OCI-LY1 (cell line): Measurements from ENCODE around the gene AMER2.

ENCODE experiments used
- EZH2 ChIP-seq: fragments of 200-600 bp; sonication (generic), shearing (Covaris generic); IDR thresholded peaks from 2 replicates; pipeline ENCODE4 v1.8.0; 2017; ENCODE audit warnings: borderline replicate concordance, mixed run types, mild to moderate bottlenecking, antibody characterized with exemption, low read length, moderate library complexity, mixed read lengths
- TF ChIP-seq, protein P1 (sequence below): fragments of 200-600 bp; sonication (generic), shearing (Covaris generic); IDR thresholded peaks from 2 replicates; pipeline ENCODE4 v1.5.1; 2017; ENCODE audit warnings: mild to moderate bottlenecking, antibody characterized with exemption, low read length, moderate library complexity, mixed read lengths

DNA sequence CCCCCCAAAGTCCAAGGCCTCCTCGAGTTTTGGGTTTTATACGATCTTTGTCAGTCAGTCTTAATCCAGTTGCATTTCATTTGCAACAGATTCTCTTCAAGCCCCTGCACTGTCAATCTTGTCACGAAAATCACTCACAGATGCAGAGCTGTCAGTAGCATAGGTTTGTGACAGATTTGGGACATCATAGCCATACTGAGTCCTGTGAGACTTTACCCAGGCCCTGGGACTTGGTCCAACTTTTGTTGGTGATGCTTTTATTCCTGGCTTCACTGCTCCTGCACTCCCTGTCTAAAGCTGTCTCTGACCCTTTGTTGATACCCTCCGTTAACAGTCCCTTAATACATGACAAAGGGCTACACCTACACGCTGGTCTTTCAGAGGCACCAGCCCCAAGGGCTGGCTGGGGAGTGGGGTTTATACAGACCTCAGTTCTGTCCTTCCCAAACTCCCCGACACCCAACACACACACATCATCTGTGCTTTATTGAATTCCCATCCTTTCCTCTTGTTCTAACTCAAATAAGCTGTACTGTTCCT lies 40.1 kb downstream of the AMER2 start:
- TF ChIP-seq, protein P1, sequence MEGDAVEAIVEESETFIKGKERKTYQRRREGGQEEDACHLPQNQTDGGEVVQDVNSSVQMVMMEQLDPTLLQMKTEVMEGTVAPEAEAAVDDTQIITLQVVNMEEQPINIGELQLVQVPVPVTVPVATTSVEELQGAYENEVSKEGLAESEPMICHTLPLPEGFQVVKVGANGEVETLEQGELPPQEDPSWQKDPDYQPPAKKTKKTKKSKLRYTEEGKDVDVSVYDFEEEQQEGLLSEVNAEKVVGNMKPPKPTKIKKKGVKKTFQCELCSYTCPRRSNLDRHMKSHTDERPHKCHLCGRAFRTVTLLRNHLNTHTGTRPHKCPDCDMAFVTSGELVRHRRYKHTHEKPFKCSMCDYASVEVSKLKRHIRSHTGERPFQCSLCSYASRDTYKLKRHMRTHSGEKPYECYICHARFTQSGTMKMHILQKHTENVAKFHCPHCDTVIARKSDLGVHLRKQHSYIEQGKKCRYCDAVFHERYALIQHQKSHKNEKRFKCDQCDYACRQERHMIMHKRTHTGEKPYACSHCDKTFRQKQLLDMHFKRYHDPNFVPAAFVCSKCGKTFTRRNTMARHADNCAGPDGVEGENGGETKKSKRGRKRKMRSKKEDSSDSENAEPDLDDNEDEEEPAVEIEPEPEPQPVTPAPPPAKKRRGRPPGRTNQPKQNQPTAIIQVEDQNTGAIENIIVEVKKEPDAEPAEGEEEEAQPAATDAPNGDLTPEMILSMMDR = no peak
- TF ChIP-seq EZH2 = no peak
